ENCODE measurements around the gene GRAP.
A peak's percentile ranks its signal among the peaks of the same experiment; 100 is the strongest.
"Not testable (repeated sequence)": the region's sequence is repeated elsewhere in the genome, so short reads cannot be mapped to it uniquely, and the experiment has no call there.

The GRAP gene

GRCh38 chr17:19046782-19047375 lies at the start of gene GRAP:
GRAP (minus strand) TSS chr17:19046957; CDS start chr17:19046926, 31 bp downstream.
- DNase-seq = not testable (repeated sequence)

DNA sequence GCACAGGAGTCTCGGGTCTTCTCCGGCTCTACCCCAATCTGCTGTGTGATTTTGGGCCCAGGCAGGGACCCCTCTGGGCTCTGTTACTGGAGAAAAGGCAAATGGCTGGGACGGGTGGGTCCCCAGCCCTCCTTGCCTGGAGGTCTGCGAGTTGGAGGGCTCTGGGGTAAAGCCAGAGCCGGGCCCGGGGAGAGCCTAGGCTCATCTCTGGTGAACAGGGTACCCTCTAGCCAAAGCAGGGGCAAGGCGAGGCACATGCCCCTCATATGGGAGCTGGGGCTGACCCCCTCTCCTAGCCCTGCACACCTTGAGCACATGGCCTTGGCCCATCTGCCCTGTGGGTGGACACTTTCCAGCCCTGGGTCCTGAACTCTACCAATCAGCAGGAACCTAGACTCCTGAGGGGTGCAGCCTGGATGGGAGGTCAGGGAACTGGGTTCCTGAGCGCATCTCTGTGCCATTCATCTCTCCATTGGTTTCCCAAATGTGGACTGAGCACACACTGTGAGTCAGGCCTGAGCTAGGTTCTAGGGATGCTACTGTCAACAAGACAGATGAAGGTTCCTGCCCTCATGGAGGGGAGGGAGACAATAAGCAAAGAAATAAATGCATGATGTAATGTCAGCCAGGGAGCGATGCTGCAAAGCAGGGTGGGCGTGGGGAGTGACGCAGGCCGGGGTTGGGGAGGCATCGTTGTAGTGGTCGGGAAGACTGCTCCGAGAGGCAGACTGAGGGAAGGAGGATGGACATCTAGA lies 47.1 kb upstream of the GRAP start:
- not testable (repeated sequence) for DNase-seq

- peak; percentile 40 for DNase-seq
Observed at GRCh38 chr17:19092737-19093683, 46.3 kb upstream of the GRAP start.

DNA sequence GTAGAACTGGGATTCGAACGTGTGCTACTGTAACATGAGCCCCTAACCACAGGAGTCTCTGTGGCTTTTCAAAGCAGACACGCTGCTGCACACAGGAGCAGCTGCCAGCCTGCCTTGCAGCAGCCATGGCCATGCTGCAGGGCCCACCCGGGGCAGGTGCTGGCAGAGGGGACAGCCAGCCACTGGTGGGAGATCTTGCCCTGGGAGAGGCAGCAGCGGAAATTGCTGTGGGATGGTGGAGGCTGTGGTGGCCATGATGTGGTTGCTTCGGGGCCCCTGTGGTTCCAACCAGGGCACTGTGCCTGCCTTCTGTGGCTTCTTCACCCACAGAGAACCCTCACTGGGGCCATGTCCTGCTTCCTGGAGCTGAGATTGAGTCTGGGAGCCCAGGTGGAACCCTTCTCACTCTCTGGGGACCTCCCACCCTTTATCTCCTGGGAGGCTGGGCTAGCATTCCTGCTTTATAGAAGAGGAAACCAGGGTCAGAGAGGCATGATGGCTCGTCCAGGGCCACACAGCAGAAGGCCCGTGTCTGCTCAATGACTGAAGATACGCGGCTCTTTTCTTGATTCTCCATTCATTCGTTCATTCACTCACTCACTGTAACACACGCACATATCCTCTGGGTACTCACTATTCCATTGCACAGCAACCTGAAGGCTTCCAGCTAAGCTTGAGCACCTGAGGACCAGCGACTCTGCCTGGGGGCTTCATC lies 43.5 kb upstream of the GRAP start:
- DNase-seq = not testable (repeated sequence)

GRCh38 chr17:19088804-19089685 lies 42.3 kb upstream of the GRAP start:
- not testable (repeated sequence) for DNase-seq

DNA sequence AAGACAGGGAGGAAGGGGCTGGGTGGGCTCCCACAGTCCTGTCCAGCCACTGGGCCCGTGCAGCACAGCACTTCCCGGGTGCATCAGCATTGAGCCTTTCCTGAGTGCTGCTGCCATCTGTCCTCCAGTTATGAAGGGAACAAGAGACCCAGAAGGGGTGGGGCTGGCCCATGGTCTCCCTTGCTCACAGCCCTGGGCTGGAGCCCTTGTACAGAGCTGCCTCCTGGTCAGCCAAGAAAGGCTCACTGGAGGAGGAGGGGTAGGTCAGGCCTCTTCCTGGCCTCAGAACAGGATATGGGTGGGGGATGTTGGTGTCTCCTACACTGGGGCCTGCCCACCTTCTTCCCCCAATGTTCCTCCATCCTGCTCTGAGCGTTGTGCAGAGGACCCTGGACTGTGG lies 30.6 kb upstream of the GRAP start:
- not testable (repeated sequence) for DNase-seq

- not testable (repeated sequence) for DNase-seq
Observed at GRCh38 chr17:19076398-19077192, 29.8 kb upstream of the GRAP start.

- DNase-seq = not testable (repeated sequence)
Observed at GRCh38 chr17:19070318-19071168, 23.8 kb upstream of the GRAP start.

GRCh38 chr17:19064378-19064777 lies 17.6 kb upstream of the GRAP start:
- DNase-seq = peak; percentile 16

DNA sequence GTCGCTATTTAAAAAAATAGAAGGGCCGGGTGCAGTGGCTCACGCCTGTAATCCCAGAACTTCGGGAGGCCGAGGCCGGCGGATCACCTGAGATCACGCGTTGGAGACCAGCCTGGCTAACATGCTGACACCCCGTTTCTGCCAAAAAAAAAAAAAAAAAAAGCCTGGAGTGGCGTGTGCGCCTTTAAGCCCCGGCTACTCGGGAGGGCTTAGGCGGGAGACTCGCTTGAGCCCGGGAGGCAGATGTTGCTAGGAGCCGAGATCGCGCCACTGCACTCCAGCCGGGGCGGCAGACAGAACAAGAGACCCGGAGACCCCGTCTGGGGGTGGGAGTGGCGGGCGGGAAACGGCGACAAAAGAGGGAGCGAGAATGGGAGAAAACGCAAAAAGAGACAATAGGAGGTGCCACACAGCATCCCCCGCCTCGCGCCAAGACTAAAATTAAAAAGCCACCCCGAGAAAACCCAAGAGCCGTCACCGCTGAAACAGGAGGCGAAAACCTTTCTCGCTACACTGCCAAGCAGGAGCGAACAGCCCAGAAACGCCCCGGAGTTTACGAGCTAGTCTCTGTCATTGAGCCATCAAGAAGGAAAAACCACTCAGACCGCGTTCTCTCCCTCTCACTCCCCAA lies 16.7 kb upstream of the GRAP start:
- not testable (repeated sequence) for DNase-seq

DNA sequence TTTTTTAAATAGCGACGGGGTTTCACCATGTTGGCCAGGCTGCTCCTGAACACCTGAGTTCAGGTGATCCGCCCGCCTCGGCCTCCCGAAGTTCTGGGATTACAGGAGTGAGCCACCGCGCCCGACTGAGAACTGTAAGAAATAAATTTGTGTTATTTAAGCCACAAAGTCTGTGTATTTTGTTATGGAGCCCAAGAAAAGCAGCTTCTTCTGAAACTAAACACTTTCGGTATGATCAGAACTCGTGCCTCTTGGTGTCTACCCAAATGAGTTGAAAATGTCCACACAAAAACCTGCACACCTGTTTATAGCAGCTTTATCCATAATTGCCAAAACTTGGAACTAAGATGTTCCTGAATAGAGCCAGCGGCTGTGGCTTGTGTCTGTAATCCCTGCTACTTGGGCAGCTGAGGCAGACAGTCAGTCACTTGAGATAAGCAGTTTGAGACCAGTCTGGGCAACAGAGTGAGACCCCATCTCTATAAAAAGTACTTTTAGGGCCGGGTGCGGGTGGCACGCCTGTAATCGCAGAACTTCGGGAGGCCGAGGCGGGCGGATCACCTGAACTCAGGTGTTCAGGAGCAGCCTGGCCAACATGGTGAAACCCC lies 16.1 kb upstream of the GRAP start:
- not testable (repeated sequence) for DNase-seq

DNA sequence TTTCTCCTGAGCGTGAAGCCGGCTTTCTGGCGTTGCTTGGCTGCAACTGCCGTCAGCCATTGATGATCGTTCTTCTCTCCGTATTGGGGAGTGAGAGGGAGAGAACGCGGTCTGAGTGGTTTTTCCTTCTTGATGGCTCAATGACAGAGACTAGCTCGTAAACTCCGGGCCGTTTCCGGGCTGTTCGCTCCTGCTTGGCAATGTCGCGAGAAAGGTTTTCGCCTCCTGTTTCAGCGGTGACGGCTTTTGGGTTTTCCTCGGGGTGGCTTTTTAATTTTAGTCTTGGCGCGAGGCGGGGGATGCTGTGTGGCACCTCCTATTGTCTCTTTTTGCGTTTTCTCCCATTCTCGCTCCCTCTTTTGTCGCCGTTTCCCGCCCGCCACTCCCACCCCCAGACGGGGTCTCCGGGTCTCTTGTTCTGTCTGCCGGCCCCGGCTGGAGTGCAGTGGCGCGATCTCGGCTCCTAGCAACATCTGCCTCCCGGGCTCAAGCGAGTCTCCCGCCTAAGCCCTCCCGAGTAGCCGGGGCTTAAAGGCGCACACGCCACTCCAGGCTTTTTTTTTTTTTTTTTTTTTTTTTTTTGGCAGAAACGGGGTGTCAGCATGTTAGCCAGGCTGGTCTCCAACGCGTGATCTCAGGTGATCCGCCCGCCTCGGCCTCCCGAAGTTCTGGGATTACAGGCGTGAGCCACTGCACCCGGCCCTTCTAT lies 15.4 kb upstream of the GRAP start:
- DNase-seq = not testable (repeated sequence)

DNA sequence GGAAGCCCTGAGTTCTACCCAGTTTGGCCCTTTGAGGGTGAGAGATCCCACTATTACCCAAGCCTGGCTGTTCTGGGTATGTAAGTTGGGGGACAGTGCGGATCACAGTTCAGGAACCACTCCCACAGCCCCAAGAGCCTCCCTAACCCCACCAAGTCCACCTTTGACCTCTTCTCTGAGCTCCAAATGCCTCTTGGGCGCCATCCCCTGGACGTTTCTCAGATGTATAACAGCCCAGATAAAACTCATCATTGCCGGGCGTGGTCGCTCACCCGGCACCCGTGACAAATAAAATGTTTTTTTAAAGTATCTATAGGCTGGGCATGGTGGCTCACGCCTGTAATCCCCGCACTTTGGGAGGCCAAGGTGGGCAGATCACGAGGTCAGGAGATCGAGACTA lies 8.7 kb upstream of the GRAP start:
- not testable (repeated sequence) for DNase-seq

- not testable (repeated sequence) for DNase-seq
Observed at GRCh38 chr17:19048826-19049225, 2.1 kb upstream of the GRAP start.

- not testable (repeated sequence) for DNase-seq
Observed at GRCh38 chr17:19047510-19047909, 753 bp upstream of the GRAP start.

DNA sequence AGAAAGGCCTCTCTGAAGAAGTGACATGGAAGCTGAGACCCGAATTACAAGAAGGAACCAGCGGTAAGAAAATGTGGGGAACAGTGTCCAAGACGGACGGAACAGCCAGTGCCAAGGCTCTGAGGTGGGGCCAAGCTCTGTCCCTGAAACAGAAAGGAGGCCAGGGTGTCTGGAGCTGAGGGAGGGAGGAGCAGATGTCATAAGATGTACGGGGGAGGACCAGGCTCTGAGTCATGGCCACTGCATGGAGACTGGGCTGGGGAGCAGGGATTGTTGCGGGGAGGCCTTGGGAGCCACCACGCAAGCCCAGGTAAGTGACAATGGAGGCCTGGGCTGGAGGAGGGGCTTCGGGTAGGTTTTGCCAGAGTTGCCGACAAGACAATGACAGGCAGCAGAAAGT lies 2.1 kb downstream of the GRAP start:
- not testable (repeated sequence) for DNase-seq

DNA sequence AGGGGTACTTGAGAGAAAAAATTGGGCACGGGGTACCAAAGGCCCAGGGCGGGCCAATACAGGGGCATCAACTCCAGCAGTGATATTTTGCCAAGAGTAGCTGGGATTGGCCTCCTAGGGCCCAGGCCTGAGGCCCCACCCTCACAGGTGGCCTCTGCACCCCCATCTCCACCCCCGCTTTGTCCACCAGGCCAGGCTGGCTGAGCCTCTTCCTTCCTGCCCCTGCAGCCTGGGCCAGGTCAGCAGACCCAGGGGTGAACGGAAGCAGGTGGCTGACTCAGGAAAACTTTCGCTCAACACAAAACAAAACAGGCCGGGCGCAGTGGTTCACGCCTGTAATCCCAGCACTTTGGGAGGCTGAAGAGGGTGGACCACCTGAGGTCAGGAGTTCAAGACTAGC lies 3.7 kb downstream of the GRAP start:
- not testable (repeated sequence) for DNase-seq

DNA sequence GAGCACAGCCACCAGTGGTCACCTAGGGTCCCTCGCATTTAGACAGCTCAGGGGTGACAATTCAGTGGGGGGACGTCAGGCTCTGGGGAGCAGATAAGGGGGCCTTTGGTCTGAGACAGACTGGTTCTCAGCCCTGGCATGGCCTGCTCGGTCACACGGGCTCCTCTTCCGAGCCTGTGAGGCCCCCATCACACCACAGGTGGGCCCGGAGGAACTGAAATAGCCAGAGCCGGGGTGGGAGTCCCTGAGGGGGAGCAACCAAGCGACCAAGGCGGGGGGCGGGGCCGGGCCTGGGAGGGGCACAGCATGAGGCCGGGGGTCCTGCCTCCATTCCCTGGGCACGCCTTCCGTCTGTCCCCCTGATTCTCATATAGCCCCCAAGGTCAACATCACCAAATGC lies 4.4 kb downstream of the GRAP start:
- DNase-seq = not testable (repeated sequence)
